Stimulated activated CD8-positive, alpha-beta memory T cell treated with anti-CD3 and anti-CD28 coated beads, Interleukin-12 subunit alpha, Interleukin-12 subunit beta, amount 100 ng/mL, for 24 hours (primary cell): ENCODE results near the gene HMMR.
A peak's percentile ranks its signal among the peaks of the same experiment; 100 is the strongest.
"Not testable (repeated sequence)": the region's sequence is repeated elsewhere in the genome, so short reads cannot be mapped to it uniquely, and the experiment has no call there.

Source experiments
- DNase-seq: peaks from one replicate; pipeline ENCODE4 v3.0.0-alpha.2; 2020; ENCODE audit errors: extremely low read depth

HMMR gene

GRCh38 chr5:163460562-163461171, at the start of gene HMMR:
Gene HMMR, plus strand, starts transcription at chr5:163460632. Its CDS starts 61 bp downstream, at chr5:163460693.
- no peak for DNase-seq

- DNase-seq, result not testable (repeated sequence)
These were observed 44.8 kb upstream of the HMMR start for GRCh38 chr5:163415673-163416072.

GRCh38 chr5:163424836-163425235, 35.6 kb upstream of the HMMR start:
- DNase-seq, result no peak

- DNase-seq, result not testable (repeated sequence)
These were observed 34.3 kb upstream of the HMMR start for GRCh38 chr5:163426128-163426527.

- no peak for DNase-seq
These were observed 27.9 kb upstream of the HMMR start for GRCh38 chr5:163432544-163432943.

GRCh38 chr5:163433271-163433670, 27.2 kb upstream of the HMMR start:
- DNase-seq, result no peak

GRCh38 chr5:163434401-163434866, 26.0 kb upstream of the HMMR start:
- DNase-seq, result no peak

- DNase-seq, result no peak
These were observed 23.9 kb upstream of the HMMR start for GRCh38 chr5:163436515-163436914.

- DNase-seq, result no peak
These were observed 23.5 kb upstream of the HMMR start for GRCh38 chr5:163437011-163437308.

- peak; percentile 77 for DNase-seq
These were observed 22.9 kb upstream of the HMMR start, which contains the start of gene CCNG1 for GRCh38 chr5:163437309-163438182. Gene CCNG1, plus strand, starts transcription at chr5:163437595. Its CDS starts 1,662 bp downstream, at chr5:163439257.

GRCh38 chr5:163439092-163439425, 21.4 kb upstream of the HMMR start:
- no peak for DNase-seq

- DNase-seq, result no peak
These were observed 19.5 kb upstream of the HMMR start for GRCh38 chr5:163440954-163441353.

GRCh38 chr5:163444526-163444925, 15.9 kb upstream of the HMMR start:
- no peak for DNase-seq

- no peak for DNase-seq
These were observed 15.1 kb upstream of the HMMR start for GRCh38 chr5:163445345-163445744.

GRCh38 chr5:163447191-163447590, 13.2 kb upstream of the HMMR start:
- no peak for DNase-seq

- DNase-seq, result no peak
These were observed 12.6 kb upstream of the HMMR start for GRCh38 chr5:163447875-163448274.

GRCh38 chr5:163448491-163448890, 11.9 kb upstream of the HMMR start:
- DNase-seq, result no peak

- DNase-seq, result no peak
These were observed 8.9 kb upstream of the HMMR start for GRCh38 chr5:163451489-163451888.

GRCh38 chr5:163453705-163454104, 6.7 kb upstream of the HMMR start:
- DNase-seq, result no peak

GRCh38 chr5:163455406-163455805, 5.0 kb upstream of the HMMR start:
- not testable (repeated sequence) for DNase-seq

- DNase-seq, result no peak
These were observed 4.3 kb upstream of the HMMR start for GRCh38 chr5:163456029-163456589.

- no peak for DNase-seq
These were observed 3.6 kb upstream of the HMMR start for GRCh38 chr5:163456840-163457239.

- DNase-seq, result no peak
These were observed 1.6 kb upstream of the HMMR start for GRCh38 chr5:163458778-163459385.
